ENCODE results near the gene HAL. TPM values are rescaled to one million over a fixed set of nuclear protein-coding genes. Genes with fewer than 3 reads are reported as not detected.

Gene HAL
- polyA plus RNA-seq, 2 of the 4 experiments (the other 2 are of a cell fraction), result 0.22 to 0.43 TPM

GRCh38 chr12:95988506-95989275 lies 7.5 kb downstream of the HAL start (continued):
- TF ChIP-seq HEYL (CRISPR knock-in tag; IDR thresholded peaks at IDR 0.05) (no peak), FOXS1 (CRISPR knock-in tag; IDR thresholded peaks at IDR 0.05) (no peak)
- TF ChIP-seq, protein P1, sequence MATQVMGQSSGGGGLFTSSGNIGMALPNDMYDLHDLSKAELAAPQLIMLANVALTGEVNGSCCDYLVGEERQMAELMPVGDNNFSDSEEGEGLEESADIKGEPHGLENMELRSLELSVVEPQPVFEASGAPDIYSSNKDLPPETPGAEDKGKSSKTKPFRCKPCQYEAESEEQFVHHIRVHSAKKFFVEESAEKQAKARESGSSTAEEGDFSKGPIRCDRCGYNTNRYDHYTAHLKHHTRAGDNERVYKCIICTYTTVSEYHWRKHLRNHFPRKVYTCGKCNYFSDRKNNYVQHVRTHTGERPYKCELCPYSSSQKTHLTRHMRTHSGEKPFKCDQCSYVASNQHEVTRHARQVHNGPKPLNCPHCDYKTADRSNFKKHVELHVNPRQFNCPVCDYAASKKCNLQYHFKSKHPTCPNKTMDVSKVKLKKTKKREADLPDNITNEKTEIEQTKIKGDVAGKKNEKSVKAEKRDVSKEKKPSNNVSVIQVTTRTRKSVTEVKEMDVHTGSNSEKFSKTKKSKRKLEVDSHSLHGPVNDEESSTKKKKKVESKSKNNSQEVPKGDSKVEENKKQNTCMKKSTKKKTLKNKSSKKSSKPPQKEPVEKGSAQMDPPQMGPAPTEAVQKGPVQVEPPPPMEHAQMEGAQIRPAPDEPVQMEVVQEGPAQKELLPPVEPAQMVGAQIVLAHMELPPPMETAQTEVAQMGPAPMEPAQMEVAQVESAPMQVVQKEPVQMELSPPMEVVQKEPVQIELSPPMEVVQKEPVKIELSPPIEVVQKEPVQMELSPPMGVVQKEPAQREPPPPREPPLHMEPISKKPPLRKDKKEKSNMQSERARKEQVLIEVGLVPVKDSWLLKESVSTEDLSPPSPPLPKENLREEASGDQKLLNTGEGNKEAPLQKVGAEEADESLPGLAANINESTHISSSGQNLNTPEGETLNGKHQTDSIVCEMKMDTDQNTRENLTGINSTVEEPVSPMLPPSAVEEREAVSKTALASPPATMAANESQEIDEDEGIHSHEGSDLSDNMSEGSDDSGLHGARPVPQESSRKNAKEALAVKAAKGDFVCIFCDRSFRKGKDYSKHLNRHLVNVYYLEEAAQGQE (IDR thresholded peaks at IDR 0.05), result no peak

GRCh38 chr12:95986635-95987570 lies 9.2 kb downstream of the HAL start:
- DNase-seq (ENCODE audit: low read depth in 1 of 2, low spot score in 1 of 2), result no peak
- TF ChIP-seq ZSCAN20 (CRISPR knock-in tag; IDR thresholded peaks at IDR 0.05), result no peak
- no peak overlapping the region for H3K27ac ChIP-seq
- H3K9me3 ChIP-seq, result no peaks in the 10 kb centered on the region
- POLR2A ChIA-PET, result no interaction called here
- no peak overlapping the region for H3K4me2 ChIP-seq
- CTCF ChIA-PET, result interaction anchor here (1.7 to 4.7 kb wide), 2 partner anchors 12 to 69 kb away, joined by 6 to 26 read pairs; no protein-coding TSS in a partner anchor
- H3K4me3 ChIP-seq, result no peak overlapping the region
- ATAC-seq, result no peak
- 66% methylated on average over 14 of the region's 14 CpGs for WGBS (ENCODE audit: missing lambda C conversion rate)
- FAIRE-seq, result no peak
- H3K4me1 ChIP-seq, result no peaks in the 10 kb centered on the region

DNA sequence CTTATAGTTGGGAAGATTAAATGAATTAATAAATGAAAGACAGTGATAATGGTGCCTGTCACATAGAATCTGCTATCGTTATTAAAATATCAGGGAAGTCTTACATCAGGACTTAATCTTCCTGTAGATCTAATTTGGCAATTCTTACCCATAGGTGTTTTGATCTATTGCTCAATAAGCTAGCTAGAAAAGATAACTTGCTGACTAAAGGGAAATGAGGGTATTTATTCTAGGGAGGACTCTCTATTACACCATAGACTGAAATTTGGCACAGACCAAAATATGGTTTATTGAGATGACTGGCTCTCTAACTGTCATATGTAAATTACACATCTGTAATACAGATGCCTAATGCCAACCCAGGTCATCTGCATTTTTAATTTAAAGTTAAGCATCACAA lies 11.5 kb downstream of the HAL start:
- Histone ChIP-seq H3K27ac (no peak overlapping the region), H3K4me2 (no peak overlapping the region), H3K4me1 (no peaks in the 10 kb centered on the region), H3K4me3 (no peak overlapping the region), H3K9me3 (no peaks in the 10 kb centered on the region)
- FAIRE-seq (no peak), ATAC-seq (no peak), DNase-seq (ENCODE audit: low read depth in 1 of 2, low spot score in 1 of 2) (no peak)
- ChIA-PET POLR2A (no interaction called here), CTCF (interaction anchor here (0.5 to 0.7 kb wide), 2 partner anchors 15 to 17 kb away, joined by 3 to 4 read pairs; no protein-coding TSS in a partner anchor)
- TF ChIP-seq ATOH8 (CRISPR knock-in tag; IDR thresholded peaks at IDR 0.05; ENCODE audit: low read depth), result no peak
- TF ChIP-seq MAFK (IDR thresholded peaks at IDR 0.05; ENCODE audit: partially characterized antibody), result peak; percentile 78
- TF ChIP-seq CHD4 (IDR thresholded peaks at IDR 0.05; ENCODE audit: borderline replicate concordance), result no peak
- TF ChIP-seq JUN (IDR thresholded peaks at IDR 0.05), result no peak
- TF ChIP-seq MYC (IDR thresholded peaks at IDR 0.05; ENCODE audit: borderline replicate concordance, low read length), result no peak
- TF ChIP-seq NFE2L2 (conservative IDR thresholded peaks at IDR 0.05; ENCODE audit: low read length), result no peak
- 88% methylated on average over 1 of the region's 1 CpG for WGBS (ENCODE audit: missing lambda C conversion rate)

DNA sequence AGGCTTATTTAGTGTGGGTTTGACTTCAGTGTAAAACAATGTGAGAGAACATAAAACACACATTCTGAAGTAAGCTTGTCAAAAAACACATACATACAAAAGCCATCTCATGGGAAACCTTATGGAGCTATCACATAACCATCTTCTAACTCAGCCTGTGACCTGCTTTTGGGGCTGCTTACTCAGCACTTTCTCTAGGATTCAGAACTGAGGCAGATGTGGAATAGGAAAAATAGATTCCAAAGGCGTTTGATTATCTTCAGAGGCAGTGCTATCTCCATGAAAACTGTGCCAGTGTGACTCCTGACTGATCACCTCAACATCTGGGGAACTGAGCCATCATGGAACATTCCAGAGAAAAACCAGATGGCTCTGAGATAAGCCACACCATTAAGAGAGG lies 13.5 kb downstream of the HAL start:
- Histone ChIP-seq H3K4me2 (no peak overlapping the region), H3K9me3 (no peaks in the 10 kb centered on the region), H3K4me3 (no peak overlapping the region), H3K27ac (no peak overlapping the region), H3K4me1 (no peaks in the 10 kb centered on the region)
- ChIA-PET POLR2A (no interaction called here), CTCF (interaction anchor here (0.9 to 1.0 kb wide), 2 partner anchors 16 to 19 kb away, joined by 3 read pairs; no protein-coding TSS in a partner anchor)
- peak; percentile 46 for FAIRE-seq
- TF ChIP-seq CHD2 (IDR thresholded peaks at IDR 0.05; ENCODE audit: low read length, partially characterized antibody) (no peak), RNF2 (IDR thresholded peaks at IDR 0.05; ENCODE audit: borderline replicate concordance, low read depth) (no peak), TFCP2L1 (CRISPR knock-in tag; IDR thresholded peaks at IDR 0.05) (no peak), EHMT2 (IDR thresholded peaks at IDR 0.05; ENCODE audit: low read depth) (no peak), CBX2 (IDR thresholded peaks at IDR 0.05; ENCODE audit: borderline replicate concordance, low read depth) (no peak), MAFK (IDR thresholded peaks at IDR 0.05; ENCODE audit: partially characterized antibody) (peak; percentile 96), HDAC2 (IDR thresholded peaks at IDR 0.05) (no peak), FOSB (CRISPR knock-in tag; IDR thresholded peaks at IDR 0.05) (no peak)
- ATAC-seq, result no peak
- DNase-seq (ENCODE audit: low read depth in 1 of 2, low spot score in 1 of 2), result no peak
- 33% methylated on average over 1 of the region's 1 CpG for WGBS (ENCODE audit: missing lambda C conversion rate)

All from A549 (cell line).